Limb (tissue), 2 donors: ENCODE results near the gene TAB2.

ENCODE experiments used
- DNase-seq, 2 donors: peaks; one replicate each; pipeline ENCODE4 v3.0.0-alpha.2; 2016; ENCODE audit errors: extremely low spot score in 2 of 2

TAB2 gene

GRCh38 chr6:149368065-149368464 lies 50.6 kb downstream of the TAB2 start:
- DNase-seq, result no peak

GRCh38 chr6:149371154-149371553 lies 53.6 kb downstream of the TAB2 start:
- DNase-seq, result no peak

- DNase-seq, result no peak
These were observed 54.5 kb downstream of the TAB2 start for GRCh38 chr6:149372062-149372461.

GRCh38 chr6:149373511-149373910 lies 56.0 kb downstream of the TAB2 start:
- no peak for DNase-seq

GRCh38 chr6:149379977-149380376 lies 62.5 kb downstream of the TAB2 start:
- no peak for DNase-seq

GRCh38 chr6:149380523-149380922 lies 63.0 kb downstream of the TAB2 start:
- no peak for DNase-seq

- DNase-seq, result no peak
These were observed 65.9 kb downstream of the TAB2 start for GRCh38 chr6:149383371-149383770.

- DNase-seq, result no peak
These were observed 67.0 kb downstream of the TAB2 start for GRCh38 chr6:149384464-149384863.

- no peak for DNase-seq
These were observed 68.6 kb downstream of the TAB2 start for GRCh38 chr6:149385998-149386646.

GRCh38 chr6:149387779-149388512 lies 70.4 kb downstream of the TAB2 start:
- no peak for DNase-seq

- no peak for DNase-seq
These were observed 72.2 kb downstream of the TAB2 start for GRCh38 chr6:149389509-149390297.

GRCh38 chr6:149392093-149392492 lies 74.6 kb downstream of the TAB2 start:
- DNase-seq, result no peak

GRCh38 chr6:149392535-149392934 lies 75.0 kb downstream of the TAB2 start:
- no peak for DNase-seq

- DNase-seq, result no peak
These were observed 75.6 kb downstream of the TAB2 start for GRCh38 chr6:149393002-149393679.

GRCh38 chr6:149395185-149395584 lies 77.7 kb downstream of the TAB2 start:
- DNase-seq, result no peak

- no peak for DNase-seq
These were observed 79.9 kb downstream of the TAB2 start for GRCh38 chr6:149397384-149397783.

- DNase-seq, result no peak
These were observed 82.5 kb downstream of the TAB2 start, which contains the start of gene SUMO4 for GRCh38 chr6:149400050-149400449. TSS of gene SUMO4 (plus strand) at chr6:149400262. CDS start at chr6:149400392, 130 bp downstream.

GRCh38 chr6:149403534-149403933 lies 86.0 kb downstream of the TAB2 start:
- no peak for DNase-seq

- no peak for DNase-seq
These were observed 88.6 kb downstream of the TAB2 start for GRCh38 chr6:149405823-149406765.

- no peak for DNase-seq
These were observed 92.1 kb downstream of the TAB2 start for GRCh38 chr6:149409617-149410016.

GRCh38 chr6:149410557-149410956 lies 93.0 kb downstream of the TAB2 start:
- no peak for DNase-seq
